C4-2B (cell line): Measurements from ENCODE around the gene TMEM229A.

Experiments used
- CTCF ChIP-seq: fragments of 450-650 bp; conservative IDR thresholded peaks from 2 replicates; pipeline ENCODE4 v1.5.1; 2017; ENCODE audit warnings: mild to moderate bottlenecking
- ZFX ChIP-seq: fragments of 450-650 bp; IDR thresholded peaks from 2 replicates; pipeline ENCODE4 v1.6.1; 2017

DNA sequence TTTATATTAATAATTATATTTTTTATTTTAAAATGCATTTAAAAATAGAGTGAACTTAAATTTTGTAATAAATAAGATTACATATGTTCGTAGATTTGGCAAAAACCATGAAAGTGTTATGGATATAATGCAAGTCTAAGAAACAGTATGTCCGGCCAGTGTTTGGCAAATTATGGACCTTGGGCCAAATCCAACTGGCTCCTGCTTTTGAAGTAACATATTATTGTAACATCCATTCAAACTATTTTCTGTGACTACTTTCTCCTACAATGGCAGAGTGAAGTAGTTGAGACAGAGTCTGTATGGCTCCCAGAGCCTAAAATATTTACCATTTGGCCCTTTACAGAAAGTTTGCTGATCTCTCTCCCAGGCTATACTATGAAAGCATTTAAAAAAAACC is 38.9 kb downstream of the TMEM229A start:
- TF ChIP-seq CTCF (no peak), ZFX (no peak)
